SK-N-SH (cell line): ENCODE measurements around the gene CDKN1A. TPM values are rescaled to one million over a fixed set of nuclear protein-coding genes. Genes with fewer than 3 reads are reported as not detected.

Source experiments
- CTCF ChIA-PET: fragments of 300-600, 350-600 bp; formaldehyde crosslinking; extraction: SDS; loops from one replicate; lab custom pipeline; 2021; lab: Yijun Ruan, JAX
- POLR2A ChIA-PET: fragments of 350-600 bp; sonication (Branson Sonifier 250); formaldehyde crosslinking; extraction: SDS; loops from one replicate; lab custom pipeline; 2020; ENCODE audit warnings: antibody characterized with exemption, inconsistent platforms; lab: Yijun Ruan, JAX
- DNase-seq: peaks from one replicate; pipeline ENCODE4 v3.0.0; 2012
- H2AFZ ChIP-seq: fragments of 200-600 bp; sonication (generic); 2 replicates; pipeline ENCODE4 v1.8.1; 2016; ENCODE audit warnings: antibody characterized with exemption, mild to moderate bottlenecking, low read depth
- H3F3A ChIP-seq: fragments of 200-600 bp; sonication (generic); replicated peaks from 2 replicates; pipeline ENCODE3; 2016; ENCODE audit warnings: antibody characterized with exemption, mild to moderate bottlenecking; ENCODE audit not compliant: insufficient read depth
- H3K27ac ChIP-seq, 2 experiments: fragments of 200-500 bp in 1 of 2; fragments of 200-600 bp in 1 of 2; sonication (Bioruptor generic) in 1 of 2; sonication (generic), shearing (Covaris generic) in 1 of 2; 2 replicates each; pipeline versions ENCODE4 v1.5.1 to v1.6.1; 2014 to 2016; ENCODE audit warnings: low read depth in 2 of 2, inconsistent platforms in 1 of 2, low read length in 1 of 2, mild to moderate bottlenecking in 1 of 2, mixed read lengths in 1 of 2
- H3K27me3 ChIP-seq: fragments of 200-600 bp; sonication (generic), shearing (Covaris generic); 2 replicates; pipeline ENCODE4 v1.6.1; 2016; ENCODE audit warnings: mixed run types; ENCODE audit not compliant: insufficient read depth
- H3K36me3 ChIP-seq, 2 experiments: fragments of 200-500 bp in 1 of 2; fragments of 200-600 bp in 1 of 2; sonication (Bioruptor generic) in 1 of 2; sonication (generic) in 1 of 2; replicated peaks in 1 of 2; 2 replicates each; pipeline versions ENCODE3 to v1.5.1; 2014 to 2016; ENCODE audit warnings: low read length in 1 of 2, mild to moderate bottlenecking in 1 of 2; ENCODE audit not compliant: insufficient read depth in 2 of 2, control insufficient read depth in 1 of 2
- H3K4me1 ChIP-seq, 2 experiments: fragments of 200-500 bp in 1 of 2; fragments of 200-600 bp in 1 of 2; sonication (Bioruptor generic) in 1 of 2; sonication (generic), shearing (Covaris generic) in 1 of 2; 2 replicates each; pipeline versions ENCODE4 v1.5.1 to v1.6.1; 2014 to 2016; ENCODE audit warnings: low read depth in 1 of 2, low read length in 1 of 2, mixed run types in 1 of 2; ENCODE audit not compliant: insufficient read depth in 2 of 2, control insufficient read depth in 1 of 2
- H3K4me2 ChIP-seq: fragments of 200-600 bp; sonication (generic), shearing (Covaris generic); 2 replicates; pipeline ENCODE4 v1.6.1; 2017; ENCODE audit warnings: mixed run types
- H3K4me3 ChIP-seq, 2 experiments: fragments of 200-500 bp in 1 of 2; fragments of 200-600 bp in 1 of 2; sonication (Bioruptor generic) in 1 of 2; sonication (generic), shearing (Covaris generic) in 1 of 2; 2 replicates each; pipeline versions ENCODE4 v1.5.1 to v1.8.1; 2014 to 2016; ENCODE audit warnings: low read depth in 2 of 2, inconsistent platforms in 1 of 2, low read length in 1 of 2, mild to moderate bottlenecking in 1 of 2, mixed read lengths in 1 of 2, moderate library complexity in 1 of 2
- H3K79me2 ChIP-seq: fragments of 200-600 bp; sonication (generic); 2 replicates; pipeline ENCODE4 v1.8.1; 2017; ENCODE audit warnings: mild to moderate bottlenecking; ENCODE audit not compliant: insufficient read depth
- H3K9ac ChIP-seq: fragments of 200-600 bp; sonication (generic); 2 replicates; pipeline ENCODE4 v1.6.1; 2017; ENCODE audit warnings: mixed run types
- H3K9me2 ChIP-seq: fragments of 200-600 bp; sonication (generic); 2 replicates; pipeline ENCODE4 v1.6.1; 2017; ENCODE audit warnings: mixed run types
- H3K9me3 ChIP-seq: fragments of 200-600 bp; sonication (generic); 2 replicates; pipeline ENCODE4 v1.6.1; 2017; ENCODE audit warnings: mixed run types, mild to moderate bottlenecking, moderate library complexity
- H4K20me1 ChIP-seq: fragments of 200-600 bp; sonication (generic); 2 replicates; pipeline ENCODE4 v1.6.1; 2017; ENCODE audit warnings: mild to moderate bottlenecking, mixed run types; ENCODE audit not compliant: insufficient read depth
- CTCF ChIP-seq: fragments of 200-600 bp; sonication (generic); IDR thresholded peaks from 2 replicates; pipeline ENCODE4 v1.6.1; 2017; ENCODE audit warnings: antibody characterized with exemption, mild to moderate bottlenecking, moderate library complexity
- ELF1 ChIP-seq: IDR thresholded peaks from 2 replicates; pipeline ENCODE4 v1.4.0; 2012
- EZH2phosphoT487 ChIP-seq: fragments of 200-600 bp; sonication (generic); IDR thresholded peaks from 2 replicates; pipeline ENCODE4 v1.6.1; 2017; ENCODE audit warnings: low read depth, mixed run types, mild to moderate bottlenecking, antibody characterized with exemption, moderate library complexity, borderline replicate concordance
- FOSL2 ChIP-seq: IDR thresholded peaks from 2 replicates; pipeline ENCODE4 v1.4.0; 2012; ENCODE audit warnings: low read depth, mild to moderate bottlenecking, moderate library complexity, borderline replicate concordance
- FOXM1 ChIP-seq: IDR thresholded peaks from 2 replicates; pipeline ENCODE4 v1.4.0; 2012; ENCODE audit warnings: low read depth, mild to moderate bottlenecking
- GABPA ChIP-seq: IDR thresholded peaks from 2 replicates; pipeline ENCODE4 v1.4.0; 2012; ENCODE audit warnings: low read depth, mild to moderate bottlenecking
- IRF3 ChIP-seq: fragments of 150-350 bp; IDR thresholded peaks from 2 replicates; pipeline ENCODE4 v1.6.1; 2016; ENCODE audit warnings: mild to moderate bottlenecking, low read depth, low read length
- JUND ChIP-seq: IDR thresholded peaks from 2 replicates; pipeline ENCODE4 v1.4.0; 2012
- MAX ChIP-seq: IDR thresholded peaks from 2 replicates; pipeline ENCODE4 v1.4.0; 2012; ENCODE audit warnings: low read depth
- MXI1 ChIP-seq: IDR thresholded peaks from 2 replicates; pipeline ENCODE4 v1.6.1; 2012; ENCODE audit warnings: mild to moderate bottlenecking, low read depth, low read length, improper control_type of control experiment
- NRF1 ChIP-seq: IDR thresholded peaks from 2 replicates; pipeline ENCODE4 v1.6.1; 2012; ENCODE audit warnings: low read depth, mild to moderate bottlenecking, low read length
- PBX3 ChIP-seq: IDR thresholded peaks from 2 replicates; pipeline ENCODE4; 2012
- POLR2AphosphoS5 ChIP-seq: IDR thresholded peaks from 2 replicates; pipeline ENCODE4 v1.6.1; 2012; ENCODE audit warnings: low read depth, low read length
- RAD21 ChIP-seq: IDR thresholded peaks from 2 replicates; pipeline ENCODE4 v1.6.1; 2012; ENCODE audit warnings: mild to moderate bottlenecking, low read length
- SIN3A ChIP-seq: IDR thresholded peaks from 2 replicates; pipeline ENCODE4 v1.6.1; 2012; ENCODE audit warnings: low read depth, mild to moderate bottlenecking, low read length, moderate library complexity, borderline replicate concordance
- SMC3 ChIP-seq: IDR thresholded peaks from 2 replicates; pipeline ENCODE4 v1.6.1; 2012; ENCODE audit warnings: low read depth, low read length, improper control_type of control experiment
- TAF1 ChIP-seq: IDR thresholded peaks from 2 replicates; pipeline ENCODE4 v1.6.1; 2012; ENCODE audit warnings: low read depth, mild to moderate bottlenecking, low read length, moderate library complexity, borderline replicate concordance
- TEAD4 ChIP-seq: IDR thresholded peaks from 2 replicates; pipeline ENCODE4 v1.4.0; 2012; ENCODE audit warnings: mild to moderate bottlenecking, borderline replicate concordance; ENCODE audit not compliant: insufficient read depth
- USF1 ChIP-seq: IDR thresholded peaks from 2 replicates; pipeline ENCODE4 v1.4.0; 2012; ENCODE audit warnings: low read depth, borderline replicate concordance
- YY1 ChIP-seq: IDR thresholded peaks from 2 replicates; pipeline ENCODE4 v1.4.0; 2012; ENCODE audit warnings: low read depth, mild to moderate bottlenecking
- WGBS: methylation state at CpG from one replicate; pipeline ENCODE4 v1.1.6; 2017; ENCODE audit warnings: low lambda C conversion rate; 5-methylcytosine and 5-hydroxymethylcytosine counted together
- polyA plus RNA-seq, 3 experiments: library from polyadenylated mRNA; depleted of rRNA; stranded (reverse); fragments of >200 nt; gene quantifications; 2 replicates each; pipeline ENCODE4 v1.2.3, GENCODE V29; 2012

Gene CDKN1A
- polyA plus RNA-seq, 1 of the 3 experiments (the other 2 are of a cell fraction), result 747 TPM

- Histone ChIP-seq H3K4me3 (no peak overlapping the region), H3K9me2 (no peaks in the 10 kb centered on the region), H4K20me1 (peaks cover under 1% of the 10 kb centered on the region; the same call in 1 of the 2 replicates), H2AFZ (no peak overlapping the region), H3K4me2 (no peak overlapping the region), H3K36me3 (no peaks in the 10 kb centered on the region), H3K27me3 (no peaks in the 10 kb centered on the region), H3K79me2 (no peaks in the 10 kb centered on the region), H3K9me3 (no peaks in the 10 kb centered on the region), H3K4me1 (no peaks in the 10 kb centered on the region; a peak in 1 of 4 replicates), H3K9ac (no peak overlapping the region), H3F3A (peaks cover 3% of the 10 kb centered on the region), H3K27ac (no peak overlapping the region)
- no peak for DNase-seq
- POLR2A ChIA-PET, result no interaction called here
- CTCF ChIA-PET, result interaction anchor here (1.7 kb wide), 1 partner anchor 30 kb away, joined by 4 read pairs; no protein-coding TSS in a partner anchor
- TF ChIP-seq NRF1 (no peak), YY1 (no peak), MAX (no peak), FOXM1 (no peak), SIN3A (no peak), POLR2AphosphoS5 (no peak), FOSL2 (no peak), TAF1 (no peak), PBX3 (no peak), TEAD4 (no peak), MXI1 (no peak), USF1 (no peak), GABPA (no peak), SMC3 (no peak), RAD21 (no peak), CTCF (no peak), JUND (no peak), EZH2phosphoT487 (no peak), IRF3 (no peak), ELF1 (no peak)
- WGBS, result 91% methylated on average over 6 of the region's 6 CpGs
These were observed 16.1 kb downstream of the CDKN1A start for GRCh38 chr6:36694616-36695015.
